Epidermal melanocyte (primary cell): ENCODE results near the gene NAGPA.

Source experiments
- DNase-seq: peaks from one replicate; pipeline ENCODE4 v3.0.0; 2011; ENCODE audit warnings: low spot score; ENCODE audit not compliant: insufficient read length

The NAGPA gene

GRCh38 chr16:5005916-5006315, 27.8 kb downstream of the NAGPA start:
- DNase-seq: no peak

- no peak for DNase-seq
Observed at GRCh38 chr16:5004311-5004710, 29.4 kb downstream of the NAGPA start.

GRCh38 chr16:5003828-5004227, 29.9 kb downstream of the NAGPA start:
- DNase-seq: no peak

GRCh38 chr16:5003211-5003610, 30.5 kb downstream of the NAGPA start:
- DNase-seq: no peak

GRCh38 chr16:5002699-5003143, 31.0 kb downstream of the NAGPA start:
- no peak for DNase-seq

- no peak for DNase-seq
Observed at GRCh38 chr16:5001986-5002385, 31.7 kb downstream of the NAGPA start.

GRCh38 chr16:5001571-5001970, 32.2 kb downstream of the NAGPA start:
- no peak for DNase-seq

- no peak for DNase-seq
Observed at GRCh38 chr16:5000573-5001001, 33.1 kb downstream of the NAGPA start.

GRCh38 chr16:4994719-4995434, 38.9 kb downstream of the NAGPA start:
- DNase-seq: no peak

GRCh38 chr16:4991754-4992153, 42.0 kb downstream of the NAGPA start:
- DNase-seq: no peak

- no peak for DNase-seq
Observed at GRCh38 chr16:4990415-4990814, 43.3 kb downstream of the NAGPA start.

- DNase-seq: no peak
Observed at GRCh38 chr16:4989391-4990006, 44.2 kb downstream of the NAGPA start.

- no peak for DNase-seq
Observed at GRCh38 chr16:4988647-4989046, 45.1 kb downstream of the NAGPA start.

GRCh38 chr16:4987580-4988374, 46.0 kb downstream of the NAGPA start:
- no peak for DNase-seq

GRCh38 chr16:4987250-4987579, 46.5 kb downstream of the NAGPA start:
- DNase-seq: no peak

- DNase-seq: no peak
Observed at GRCh38 chr16:4984174-4984990, 49.4 kb downstream of the NAGPA start.

- DNase-seq: no peak
Observed at GRCh38 chr16:4982056-4982867, 51.5 kb downstream of the NAGPA start.

- DNase-seq: no peak
Observed at GRCh38 chr16:4981473-4981872, 52.3 kb downstream of the NAGPA start.

GRCh38 chr16:4980691-4981090, 53.0 kb downstream of the NAGPA start:
- no peak for DNase-seq

GRCh38 chr16:4979736-4980660, 53.7 kb downstream of the NAGPA start:
- DNase-seq: no peak
